Mesodermal cell (in vitro differentiated cells): Measurements from ENCODE around the gene C17orf113. TPM values are rescaled to one million over a fixed set of nuclear protein-coding genes. Genes with fewer than 3 reads are reported as not detected.

Experiments
- H3K27ac ChIP-seq: 2 replicates; pipeline ENCODE4 v1.7.0; 2013; ENCODE audit warnings: mild to moderate bottlenecking, low read depth, low read length, moderate library complexity; ENCODE audit not compliant: severe bottlenecking
- H3K36me3 ChIP-seq: 2 replicates; pipeline ENCODE4 v1.7.1; 2013; ENCODE audit warnings: mild to moderate bottlenecking, low read length, moderate library complexity; ENCODE audit not compliant: control insufficient read depth, insufficient read depth
- H3K4me1 ChIP-seq: one replicate; pipeline ENCODE4 v1.7.1; 2013; ENCODE audit warnings: mild to moderate bottlenecking, low read length; ENCODE audit not compliant: insufficient read depth, control insufficient read depth, poor library complexity, severe bottlenecking
- H3K4me3 ChIP-seq: 2 replicates; pipeline ENCODE4 v1.7.0; 2013; ENCODE audit warnings: low read length, control low read depth, mild to moderate bottlenecking; ENCODE audit not compliant: insufficient read depth, poor library complexity, severe bottlenecking; ENCODE audit errors: extremely low read depth
- H3K9me3 ChIP-seq: 2 replicates; pipeline ENCODE4 v1.7.1; 2013; ENCODE audit warnings: mild to moderate bottlenecking, low read length, moderate library complexity; ENCODE audit not compliant: control insufficient read depth
- WGBS, 2 experiments: methylation state at CpG; one replicate each; pipeline ENCODE4 v1.1.5; 2013; ENCODE audit warnings: missing lambda C conversion rate in 2 of 2; ENCODE audit not compliant: insufficient coverage in 2 of 2; 5-methylcytosine and 5-hydroxymethylcytosine counted together
- polyA plus RNA-seq, 2 experiments: library from polyadenylated mRNA; stranded (reverse); fragments of 50-300 nt; gene quantifications; one replicate each; pipeline ENCODE4 v1.2.3, GENCODE V29; 2013

The C17orf113 gene
- 1.3 TPM for polyA plus RNA-seq (2013, experiment 1 of 2)
- 1.2 TPM for polyA plus RNA-seq (2013, experiment 2 of 2)

GRCh38 chr17:42050393-42051012 lies at the start of gene C17orf113:
Gene C17orf113, minus strand, starts transcription at chr17:42050601. Its CDS starts 7,225 bp downstream, at chr17:42043376.
- Histone ChIP-seq H3K36me3 (no peaks in the 10 kb centered on the region), H3K27ac (peak within 1 kb of the TSS; percentile 16)
- WGBS, 2 experiments = 3% methylated on average over 36 to 50 of the region's 65 CpGs

DNA sequence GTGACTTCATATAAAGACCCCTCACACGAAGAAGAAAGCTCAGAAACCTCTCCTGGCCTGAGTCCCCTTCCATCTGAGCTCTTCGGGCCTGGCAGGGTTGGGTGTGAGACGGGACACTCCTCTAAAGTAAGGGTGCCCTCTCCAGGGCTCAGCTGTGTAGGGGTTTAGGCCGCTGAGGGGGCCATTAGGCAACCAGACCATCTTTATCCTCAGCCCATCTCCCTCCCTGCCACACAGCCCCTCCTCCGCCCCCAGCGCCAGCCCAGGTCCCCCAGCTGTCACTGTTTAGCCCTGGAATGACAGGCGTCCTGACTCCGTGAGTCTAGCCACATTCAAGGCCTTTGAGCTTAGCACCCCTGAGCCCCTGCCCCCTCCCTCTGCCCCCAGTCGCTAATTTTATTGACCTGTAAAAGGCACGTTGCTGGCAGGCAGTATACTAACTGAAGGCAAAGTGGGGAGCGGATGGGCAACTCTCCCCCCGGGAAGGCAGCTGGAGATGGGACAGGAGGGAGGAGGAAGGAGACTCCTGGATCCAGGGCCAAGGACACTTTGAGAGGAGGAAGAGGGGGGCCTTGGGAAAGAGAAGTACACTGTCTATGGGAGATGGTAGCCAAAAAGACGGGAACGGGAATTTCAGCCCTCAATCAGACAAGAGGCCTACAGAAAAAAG lies 48.5 kb upstream of the C17orf113 start:
- H3K36me3 ChIP-seq = no peaks in the 10 kb centered on the region
- H3K27ac ChIP-seq = no peak overlapping the region
- no peak overlapping the region for H3K4me3 ChIP-seq
- WGBS, 2 experiments = 39 to 53% methylated on average over 11 to 12 of the region's 14 CpGs
- no peaks in the 10 kb centered on the region for H3K4me1 ChIP-seq
- H3K9me3 ChIP-seq = no peaks in the 10 kb centered on the region

More at GRCh38 chr17:42050393-42051012, at the start of gene C17orf113:
- no peaks in the 10 kb centered on the region for H3K9me3 ChIP-seq
- H3K4me3 ChIP-seq = peak within 1 kb of the TSS; percentile 49
- H3K4me1 ChIP-seq = peaks cover 16% of the 10 kb centered on the region

- H3K36me3 ChIP-seq = no peaks in the 10 kb centered on the region
- H3K4me3 ChIP-seq = no peak within 1 kb of the TSS
- no peak within 1 kb of the TSS for H3K27ac ChIP-seq
- H3K4me1 ChIP-seq = no peaks in the 10 kb centered on the region
- 17 to 23% methylated on average over 24 to 27 of the region's 52 CpGs for WGBS, 2 experiments
- no peaks in the 10 kb centered on the region for H3K9me3 ChIP-seq
These were observed 47.6 kb upstream of the C17orf113 start, which contains the start of gene ZNF385C for GRCh38 chr17:42097691-42098631. Gene ZNF385C, minus strand, starts transcription at chr17:42098473. Its CDS starts 35,417 bp downstream, at chr17:42063056.

DNA sequence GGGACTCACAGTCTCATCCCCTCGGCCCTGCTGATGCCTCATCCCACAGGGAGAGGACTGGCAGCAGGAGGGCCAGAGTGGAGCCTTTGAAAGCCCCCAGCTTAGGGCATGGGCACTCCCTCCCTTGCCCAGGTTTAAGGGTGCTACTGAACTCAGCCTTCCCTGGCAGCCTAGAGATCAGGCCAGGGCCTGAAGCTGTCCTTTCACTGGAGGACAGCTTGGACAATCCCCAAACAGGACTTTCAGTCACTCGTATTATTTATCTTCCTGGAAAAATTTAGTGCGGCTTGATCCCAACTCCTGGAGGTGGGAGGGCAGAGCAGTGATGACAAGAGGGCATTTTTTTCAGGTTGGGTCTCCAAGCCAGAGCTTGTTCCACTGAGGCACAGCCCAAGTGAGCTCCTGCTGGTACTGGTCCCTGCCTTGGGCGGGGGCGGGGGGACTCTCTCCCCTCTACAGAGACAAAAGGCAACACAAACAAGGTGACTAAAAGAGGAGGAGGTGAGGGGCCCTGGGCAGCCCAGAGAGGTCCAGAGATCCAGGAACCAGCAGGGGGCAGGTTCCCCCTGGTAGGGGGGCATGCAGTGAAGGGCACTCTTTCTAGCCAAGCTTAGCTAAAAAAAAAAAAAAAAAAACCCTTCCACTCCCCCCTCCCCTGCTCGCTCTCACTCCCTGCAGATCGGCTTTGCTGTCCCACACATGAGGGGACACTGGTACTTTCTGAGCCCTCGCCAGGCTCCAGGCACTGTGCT lies 46.1 kb upstream of the C17orf113 start:
- Histone ChIP-seq H3K36me3 (no peaks in the 10 kb centered on the region), H3K27ac (no peak overlapping the region), H3K4me1 (no peaks in the 10 kb centered on the region), H3K9me3 (no peaks in the 10 kb centered on the region), H3K4me3 (no peak overlapping the region)
- WGBS, 2 experiments = 55 to 80% methylated on average over 4 to 5 of the region's 8 CpGs

- 86 to 88% methylated on average over 8 to 10 of the region's 12 CpGs for WGBS, 2 experiments
- Histone ChIP-seq H3K4me1 (no peaks in the 10 kb centered on the region), H3K4me3 (no peak overlapping the region), H3K27ac (no peak overlapping the region), H3K9me3 (no peaks in the 10 kb centered on the region), H3K36me3 (no peaks in the 10 kb centered on the region)
These were observed 44.1 kb upstream of the C17orf113 start for GRCh38 chr17:42094375-42095069.

GRCh38 chr17:42092939-42093338 lies 42.5 kb upstream of the C17orf113 start:
- 80% methylated on average over 3 of the region's 6 CpGs; no CpG with 5 or more reads in 1 of the 2 experiments for WGBS, 2 experiments

GRCh38 chr17:42090964-42091790 lies 40.8 kb upstream of the C17orf113 start:
- 89 to 92% methylated on average over 7 to 8 of the region's 8 CpGs for WGBS, 2 experiments
- no peaks in the 10 kb centered on the region for H3K9me3 ChIP-seq
- no peak overlapping the region for H3K4me3 ChIP-seq
- no peaks in the 10 kb centered on the region for H3K4me1 ChIP-seq
- no peak overlapping the region for H3K27ac ChIP-seq
- H3K36me3 ChIP-seq = no peaks in the 10 kb centered on the region

More at GRCh38 chr17:42092939-42093338, 42.5 kb upstream of the C17orf113 start:
- Histone ChIP-seq H3K4me3 (no peak overlapping the region), H3K9me3 (no peaks in the 10 kb centered on the region), H3K36me3 (no peaks in the 10 kb centered on the region), H3K4me1 (no peaks in the 10 kb centered on the region), H3K27ac (no peak overlapping the region)

GRCh38 chr17:42088736-42089135 lies 38.3 kb upstream of the C17orf113 start:
- H3K27ac ChIP-seq = no peak overlapping the region
- no peak overlapping the region for H3K4me3 ChIP-seq
- H3K36me3 ChIP-seq = no peaks in the 10 kb centered on the region
- 91 to 93% methylated on average over 6 to 7 of the region's 8 CpGs for WGBS, 2 experiments
- H3K9me3 ChIP-seq = no peaks in the 10 kb centered on the region
- no peaks in the 10 kb centered on the region for H3K4me1 ChIP-seq
